HEK293 (cell line): ENCODE measurements around the gene MBLAC1.
A peak's percentile ranks its signal among the peaks of the same experiment; 100 is the strongest.

ENCODE experiments used
- GFI1B ChIP-seq: fragments of 450-650 bp; formaldehyde crosslinking; IDR thresholded peaks from 2 replicates; pipeline ENCODE4 v1.5.1; 2016; ENCODE audit warnings: missing biosample characterization, missing genetic modification characterization
- IKZF3 ChIP-seq: fragments of 450-650 bp; IDR thresholded peaks from 2 replicates; pipeline ENCODE4 v1.5.0; 2018; ENCODE audit warnings: missing biosample characterization, mild to moderate bottlenecking, missing genetic modification characterization, moderate library complexity
- KLF7 ChIP-seq: fragments of 450-650 bp; formaldehyde crosslinking; IDR thresholded peaks from 2 replicates; pipeline ENCODE4 v1.5.1; 2016; ENCODE audit warnings: missing biosample characterization, missing genetic modification characterization, borderline replicate concordance
- PRDM10 ChIP-seq: fragments of 450-650 bp; formaldehyde crosslinking; IDR thresholded peaks from 2 replicates; pipeline ENCODE4 v1.5.1; 2016; ENCODE audit warnings: missing biosample characterization, missing genetic modification characterization
- PRDM2 ChIP-seq: fragments of 450-650 bp; formaldehyde crosslinking; IDR thresholded peaks from 2 replicates; pipeline ENCODE4 v1.5.1; 2016; ENCODE audit warnings: missing biosample characterization, missing genetic modification characterization, borderline replicate concordance
- PRDM4 ChIP-seq: fragments of 450-650 bp; formaldehyde crosslinking; IDR thresholded peaks from 2 replicates; pipeline ENCODE4 v1.5.1; 2017; ENCODE audit warnings: missing biosample characterization, missing genetic modification characterization
- ZBTB20 ChIP-seq: fragments of 450-650 bp; formaldehyde crosslinking; IDR thresholded peaks from 2 replicates; pipeline ENCODE4 v1.5.1; 2016; ENCODE audit warnings: missing biosample characterization, missing genetic modification characterization
- ZNF155 ChIP-seq: fragments of 450-650 bp; formaldehyde crosslinking; IDR thresholded peaks from 2 replicates; pipeline ENCODE4 v1.5.1; 2016; ENCODE audit warnings: missing biosample characterization, missing genetic modification characterization
- ZNF174 ChIP-seq: fragments of 450-650 bp; formaldehyde crosslinking; IDR thresholded peaks from 2 replicates; pipeline ENCODE4 v1.5.0; 2017; ENCODE audit warnings: missing biosample characterization, mild to moderate bottlenecking, missing genetic modification characterization
- ZNF175 ChIP-seq: fragments of 450-650 bp; formaldehyde crosslinking; IDR thresholded peaks from 2 replicates; pipeline ENCODE4 v1.5.1; 2016; ENCODE audit warnings: missing biosample characterization, missing genetic modification characterization
- ZNF404 ChIP-seq: fragments of 450-650 bp; formaldehyde crosslinking; IDR thresholded peaks from 2 replicates; pipeline ENCODE4 v1.5.1; 2017; ENCODE audit warnings: missing biosample characterization, missing genetic modification characterization
- ZNF510 ChIP-seq: fragments of 450-650 bp; formaldehyde crosslinking; IDR thresholded peaks from 2 replicates; pipeline ENCODE4 v1.5.1; 2018; ENCODE audit warnings: mild to moderate bottlenecking, missing genetic modification characterization, missing biosample characterization; ENCODE audit not compliant: insufficient replicate concordance
- ZNF571 ChIP-seq: fragments of 450-650 bp; formaldehyde crosslinking; IDR thresholded peaks from 2 replicates; pipeline ENCODE4 v1.5.0; 2017; ENCODE audit warnings: missing biosample characterization, missing genetic modification characterization
- ZNF624 ChIP-seq: fragments of 450-650 bp; formaldehyde crosslinking; IDR thresholded peaks from 2 replicates; pipeline ENCODE4 v1.5.1; 2017; ENCODE audit warnings: missing biosample characterization, missing genetic modification characterization
- ZNF768 ChIP-seq: fragments of 450-650 bp; formaldehyde crosslinking; IDR thresholded peaks from 2 replicates; pipeline ENCODE4 v1.5.1; 2018; ENCODE audit warnings: missing biosample characterization, mild to moderate bottlenecking, missing genetic modification characterization
- TF ChIP-seq, protein P1 (sequence below): fragments of 450-650 bp; formaldehyde crosslinking; IDR thresholded peaks from 2 replicates; pipeline ENCODE4 v1.5.1; 2017; ENCODE audit warnings: missing biosample characterization, missing genetic modification characterization
- TF ChIP-seq, protein P2 (sequence below): fragments of 450-650 bp; formaldehyde crosslinking; IDR thresholded peaks from 2 replicates; pipeline ENCODE4 v1.5.1; 2016; ENCODE audit warnings: missing biosample characterization, missing genetic modification characterization, low read depth
- TF ChIP-seq, protein P3 (sequence below): fragments of 450-650 bp; formaldehyde crosslinking; conservative IDR thresholded peaks from 2 replicates; pipeline ENCODE4 v1.5.1; 2016; ENCODE audit warnings: low read depth, missing biosample characterization, missing genetic modification characterization

Gene MBLAC1

DNA sequence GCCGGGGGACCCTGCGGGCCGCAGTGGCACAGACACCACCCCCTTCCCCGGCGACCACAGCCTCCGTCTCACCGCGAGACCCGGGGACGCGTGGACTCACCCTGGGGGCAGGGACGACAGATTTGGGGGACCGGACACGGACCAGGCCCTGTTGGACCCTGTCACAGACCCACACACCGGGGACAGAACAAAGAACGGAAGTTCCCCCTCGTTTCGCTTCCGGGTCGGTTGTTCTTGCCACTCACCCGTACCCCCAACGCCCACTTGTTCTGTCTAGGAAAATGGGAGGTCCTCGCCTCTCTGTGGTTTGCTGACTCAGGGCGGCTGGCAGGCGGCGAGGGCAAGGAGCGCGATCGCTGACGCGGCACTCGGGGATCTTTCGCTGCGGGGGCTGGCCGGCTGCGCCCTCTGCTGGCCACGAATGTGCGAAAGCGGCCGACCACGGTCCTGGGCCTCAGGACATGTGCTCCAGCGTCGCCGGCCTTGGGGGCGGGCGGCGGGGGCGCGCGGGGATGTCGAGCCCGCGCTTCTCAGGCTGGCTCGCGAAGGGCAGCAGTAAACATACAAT, 45.1 kb upstream of the MBLAC1 start, which contains the start of gene ZNF3 (continued):
- TF ChIP-seq, protein P1, sequence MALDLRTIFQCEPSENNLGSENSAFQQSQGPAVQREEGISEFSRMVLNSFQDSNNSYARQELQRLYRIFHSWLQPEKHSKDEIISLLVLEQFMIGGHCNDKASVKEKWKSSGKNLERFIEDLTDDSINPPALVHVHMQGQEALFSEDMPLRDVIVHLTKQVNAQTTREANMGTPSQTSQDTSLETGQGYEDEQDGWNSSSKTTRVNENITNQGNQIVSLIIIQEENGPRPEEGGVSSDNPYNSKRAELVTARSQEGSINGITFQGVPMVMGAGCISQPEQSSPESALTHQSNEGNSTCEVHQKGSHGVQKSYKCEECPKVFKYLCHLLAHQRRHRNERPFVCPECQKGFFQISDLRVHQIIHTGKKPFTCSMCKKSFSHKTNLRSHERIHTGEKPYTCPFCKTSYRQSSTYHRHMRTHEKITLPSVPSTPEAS (tag by site-specific recombination): no peak
- no peak for TF ChIP-seq KLF7
- no peak for TF ChIP-seq ZNF510 (tag by site-specific recombination)
- TF ChIP-seq, protein P2, sequence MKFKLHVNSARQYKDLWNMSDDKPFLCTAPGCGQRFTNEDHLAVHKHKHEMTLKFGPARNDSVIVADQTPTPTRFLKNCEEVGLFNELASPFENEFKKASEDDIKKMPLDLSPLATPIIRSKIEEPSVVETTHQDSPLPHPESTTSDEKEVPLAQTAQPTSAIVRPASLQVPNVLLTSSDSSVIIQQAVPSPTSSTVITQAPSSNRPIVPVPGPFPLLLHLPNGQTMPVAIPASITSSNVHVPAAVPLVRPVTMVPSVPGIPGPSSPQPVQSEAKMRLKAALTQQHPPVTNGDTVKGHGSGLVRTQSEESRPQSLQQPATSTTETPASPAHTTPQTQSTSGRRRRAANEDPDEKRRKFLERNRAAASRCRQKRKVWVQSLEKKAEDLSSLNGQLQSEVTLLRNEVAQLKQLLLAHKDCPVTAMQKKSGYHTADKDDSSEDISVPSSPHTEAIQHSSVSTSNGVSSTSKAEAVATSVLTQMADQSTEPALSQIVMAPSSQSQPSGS (tag by site-specific recombination): no peak
- TF ChIP-seq PRDM2 (tag by site-specific recombination): no peak
- TF ChIP-seq ZNF624 (tag by site-specific recombination): no peak
- TF ChIP-seq ZNF174: no peak
- TF ChIP-seq, protein P3, sequence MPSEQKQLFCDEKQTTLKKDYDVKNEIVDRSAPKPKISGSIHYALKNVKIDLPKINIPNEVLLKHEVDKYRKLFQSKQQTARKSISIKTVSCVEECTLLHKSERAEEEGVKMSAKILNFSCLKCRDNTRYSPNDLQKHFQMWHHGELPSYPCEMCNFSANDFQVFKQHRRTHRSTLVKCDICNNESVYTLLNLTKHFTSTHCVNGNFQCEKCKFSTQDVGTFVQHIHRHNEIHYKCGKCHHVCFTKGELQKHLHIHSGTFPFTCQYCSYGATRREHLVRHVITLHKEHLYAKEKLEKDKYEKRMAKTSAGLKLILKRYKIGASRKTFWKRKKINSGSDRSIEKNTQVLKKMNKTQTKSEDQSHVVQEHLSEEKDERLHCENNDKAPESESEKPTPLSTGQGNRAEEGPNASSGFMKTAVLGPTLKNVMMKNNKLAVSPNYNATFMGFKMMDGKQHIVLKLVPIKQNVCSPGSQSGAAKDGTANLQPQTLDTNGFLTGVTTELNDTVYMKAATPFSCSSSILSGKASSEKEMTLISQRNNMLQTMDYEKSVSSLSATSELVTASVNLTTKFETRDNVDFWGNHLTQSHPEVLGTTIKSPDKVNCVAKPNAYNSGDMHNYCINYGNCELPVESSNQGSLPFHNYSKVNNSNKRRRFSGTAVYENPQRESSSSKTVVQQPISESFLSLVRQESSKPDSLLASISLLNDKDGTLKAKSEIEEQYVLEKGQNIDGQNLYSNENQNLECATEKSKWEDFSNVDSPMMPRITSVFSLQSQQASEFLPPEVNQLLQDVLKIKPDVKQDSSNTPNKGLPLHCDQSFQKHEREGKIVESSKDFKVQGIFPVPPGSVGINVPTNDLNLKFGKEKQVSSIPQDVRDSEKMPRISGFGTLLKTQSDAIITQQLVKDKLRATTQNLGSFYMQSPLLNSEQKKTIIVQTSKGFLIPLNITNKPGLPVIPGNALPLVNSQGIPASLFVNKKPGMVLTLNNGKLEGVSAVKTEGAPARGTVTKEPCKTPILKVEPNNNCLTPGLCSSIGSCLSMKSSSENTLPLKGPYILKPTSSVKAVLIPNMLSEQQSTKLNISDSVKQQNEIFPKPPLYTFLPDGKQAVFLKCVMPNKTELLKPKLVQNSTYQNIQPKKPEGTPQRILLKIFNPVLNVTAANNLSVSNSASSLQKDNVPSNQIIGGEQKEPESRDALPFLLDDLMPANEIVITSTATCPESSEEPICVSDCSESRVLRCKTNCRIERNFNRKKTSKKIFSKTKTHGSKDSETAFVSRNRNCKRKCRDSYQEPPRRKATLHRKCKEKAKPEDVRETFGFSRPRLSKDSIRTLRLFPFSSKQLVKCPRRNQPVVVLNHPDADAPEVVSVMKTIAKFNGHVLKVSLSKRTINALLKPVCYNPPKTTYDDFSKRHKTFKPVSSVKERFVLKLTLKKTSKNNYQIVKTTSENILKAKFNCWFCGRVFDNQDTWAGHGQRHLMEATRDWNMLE (tag by site-specific recombination): peak; percentile 98
- no peak for TF ChIP-seq ZNF404 (tag by site-specific recombination)
- TF ChIP-seq PRDM4 (tag by site-specific recombination): 0 out of 2 replicates have a peak, but pooled peaks have one; percentile 35
- no peak for TF ChIP-seq ZNF155 (tag by site-specific recombination)
- no peak for TF ChIP-seq ZNF175 (tag by site-specific recombination)
- no peak for TF ChIP-seq ZNF571 (tag by site-specific recombination)
- peak; percentile 29; the same call in 1 of the 2 replicates for TF ChIP-seq ZBTB20 (tag by site-specific recombination)
- no peak for TF ChIP-seq GFI1B (tag by site-specific recombination)
- no peak for TF ChIP-seq ZNF768 (tag by site-specific recombination)
- TF ChIP-seq IKZF3 (tag by site-specific recombination): peak; percentile 59
- TF ChIP-seq PRDM10: 0 out of 2 replicates have a peak, but pooled peaks have one; percentile 43
